Breast epithelium (tissue), 4 donors: ENCODE data around the gene S1PR3. TPM values are rescaled to one million over a fixed set of nuclear protein-coding genes. Genes with fewer than 3 reads are reported as not detected.

Experiments
- DNase-seq, 2 donors: peaks; one replicate each; pipeline ENCODE4 v3.0.0-alpha.2; 2019; ENCODE audit warnings: low spot score in 2 of 2
- H3K27ac ChIP-seq, 2 donors: fragments of 200-600 bp; sonication (generic) in 1 of 2; one replicate each; pipeline ENCODE4 v1.5.1; 2016 to 2019; ENCODE audit warnings: mild to moderate bottlenecking in 1 of 2
- H3K27me3 ChIP-seq, 2 donors: fragments of 200-600 bp; sonication (generic) in 1 of 2; one replicate each; pipeline versions ENCODE4 v1.5.1 to v1.6.0; 2017 to 2019; ENCODE audit warnings: control low read depth in 1 of 2, mild to moderate bottlenecking in 1 of 2
- H3K36me3 ChIP-seq: fragments of 200-600 bp; one replicate; pipeline ENCODE4 v1.5.1; 2019
- H3K4me1 ChIP-seq, 2 donors: fragments of 200-600 bp; sonication (generic); one replicate each; pipeline ENCODE4 v1.5.1; 2016 to 2019; ENCODE audit warnings: control low read depth in 1 of 2
- H3K4me3 ChIP-seq, 3 donors: fragments of 200-600 bp; sonication (generic); 1 replicate in 2 of 3; 2 replicates in 1 of 3; pipeline ENCODE4 v1.5.1; 2016 to 2019; ENCODE audit warnings: mild to moderate bottlenecking in 3 of 3, moderate library complexity in 2 of 3
- H3K9me3 ChIP-seq, 2 donors: fragments of 200-600 bp; sonication (generic) in 1 of 2; one replicate each; pipeline ENCODE4 v1.5.1; 2016 to 2019; ENCODE audit warnings: control low read depth in 1 of 2
- POLR2A ChIP-seq: fragments of 450-650 bp; IDR thresholded peaks from one replicate; pipeline ENCODE4 v1.6.1; 2016; ENCODE audit warnings: antibody characterized with exemption, mild to moderate bottlenecking, moderate library complexity
- POLR2AphosphoS5 ChIP-seq, 3 donors: sonication (generic); formaldehyde crosslinking; IDR thresholded peaks; one replicate each; pipeline ENCODE4 v1.6.1; 2017; ENCODE audit warnings: antibody characterized with exemption in 3 of 3
- intact Hi-C: fragments of 100-400 bp; cut with DNase I; formaldehyde crosslinking; loops from one replicate; pipeline ENCODE4 v1.15.1; 2023; ENCODE audit warnings: low total_unique reads
- total RNA-seq, 3 donors: library from RNA; depleted of rRNA; stranded (reverse); fragments of >200 nt; gene quantifications; one replicate each; pipeline ENCODE4 v1.1.0, GENCODE V29; 2016
- TF ChIP-seq, protein P1 (sequence below), 3 donors: fragments of 450-650 bp; IDR thresholded peaks; one replicate each; pipeline ENCODE4 v1.5.1; 2016 to 2017; ENCODE audit warnings: antibody characterized with exemption in 3 of 3, mild to moderate bottlenecking in 3 of 3, moderate library complexity in 3 of 3

S1PR3 gene
- total RNA-seq, 3 donors from 2014 or later = 16.6 to 27.7 (median 18.7) TPM

GRCh38 chr9:89047667-89048066, 56.4 kb downstream of the S1PR3 start:
- no peaks in the 10 kb centered on the region for H3K36me3 ChIP-seq
- H3K27ac ChIP-seq = no peak overlapping the region
- no peak overlapping the region for H3K4me3 ChIP-seq
- H3K9me3 ChIP-seq = no peaks in the 10 kb centered on the region
- TF ChIP-seq POLR2AphosphoS5 (IDR thresholded peaks at IDR 0.05) (no peak), POLR2A (no peak)
- TF ChIP-seq, protein P1, sequence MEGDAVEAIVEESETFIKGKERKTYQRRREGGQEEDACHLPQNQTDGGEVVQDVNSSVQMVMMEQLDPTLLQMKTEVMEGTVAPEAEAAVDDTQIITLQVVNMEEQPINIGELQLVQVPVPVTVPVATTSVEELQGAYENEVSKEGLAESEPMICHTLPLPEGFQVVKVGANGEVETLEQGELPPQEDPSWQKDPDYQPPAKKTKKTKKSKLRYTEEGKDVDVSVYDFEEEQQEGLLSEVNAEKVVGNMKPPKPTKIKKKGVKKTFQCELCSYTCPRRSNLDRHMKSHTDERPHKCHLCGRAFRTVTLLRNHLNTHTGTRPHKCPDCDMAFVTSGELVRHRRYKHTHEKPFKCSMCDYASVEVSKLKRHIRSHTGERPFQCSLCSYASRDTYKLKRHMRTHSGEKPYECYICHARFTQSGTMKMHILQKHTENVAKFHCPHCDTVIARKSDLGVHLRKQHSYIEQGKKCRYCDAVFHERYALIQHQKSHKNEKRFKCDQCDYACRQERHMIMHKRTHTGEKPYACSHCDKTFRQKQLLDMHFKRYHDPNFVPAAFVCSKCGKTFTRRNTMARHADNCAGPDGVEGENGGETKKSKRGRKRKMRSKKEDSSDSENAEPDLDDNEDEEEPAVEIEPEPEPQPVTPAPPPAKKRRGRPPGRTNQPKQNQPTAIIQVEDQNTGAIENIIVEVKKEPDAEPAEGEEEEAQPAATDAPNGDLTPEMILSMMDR (IDR thresholded peaks at IDR 0.05) = no peak
- intact Hi-C loops = no loop called here
- no peaks in the 10 kb centered on the region for H3K27me3 ChIP-seq
- DNase-seq = no peak
- no peaks in the 10 kb centered on the region for H3K4me1 ChIP-seq

- TF ChIP-seq POLR2AphosphoS5 (IDR thresholded peaks at IDR 0.05) = no peak
- TF ChIP-seq POLR2A = no peak
- TF ChIP-seq, protein P1 (IDR thresholded peaks at IDR 0.05) = no peak
- intact Hi-C loops = no loop called here
- H3K27me3 ChIP-seq = no peaks in the 10 kb centered on the region
These were observed 57.3 kb downstream of the S1PR3 start for GRCh38 chr9:89048616-89049015.

DNA sequence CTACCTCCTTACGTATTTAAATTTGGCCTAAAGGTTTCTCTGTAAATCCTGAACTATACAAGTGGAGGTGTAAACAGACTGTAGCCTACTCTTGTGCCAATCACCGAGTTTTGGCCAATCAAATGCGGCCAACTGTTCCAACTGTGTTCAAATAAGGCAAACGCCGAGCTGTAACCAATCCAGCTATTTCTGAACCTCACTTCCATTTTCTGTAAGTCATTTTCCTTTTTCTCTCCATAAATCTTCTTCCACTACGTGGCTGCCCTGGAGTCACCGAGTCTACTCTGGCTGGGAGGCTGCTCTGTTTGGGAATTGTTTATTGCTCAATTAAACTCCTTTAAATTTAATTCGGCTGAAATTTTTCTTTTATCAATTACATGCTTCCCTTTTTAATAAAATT, 58.4 kb downstream of the S1PR3 start:
- TF ChIP-seq POLR2A (no peak), POLR2AphosphoS5 (IDR thresholded peaks at IDR 0.05) (no peak)
- TF ChIP-seq, protein P1 (IDR thresholded peaks at IDR 0.05) = no peak

More at GRCh38 chr9:89048616-89049015, 57.3 kb downstream of the S1PR3 start:
- Histone ChIP-seq H3K36me3 (no peaks in the 10 kb centered on the region), H3K4me3 (no peak overlapping the region), H3K9me3 (no peaks in the 10 kb centered on the region), H3K27ac (no peak overlapping the region), H3K4me1 (no peaks in the 10 kb centered on the region)
- DNase-seq = no peak

DNA sequence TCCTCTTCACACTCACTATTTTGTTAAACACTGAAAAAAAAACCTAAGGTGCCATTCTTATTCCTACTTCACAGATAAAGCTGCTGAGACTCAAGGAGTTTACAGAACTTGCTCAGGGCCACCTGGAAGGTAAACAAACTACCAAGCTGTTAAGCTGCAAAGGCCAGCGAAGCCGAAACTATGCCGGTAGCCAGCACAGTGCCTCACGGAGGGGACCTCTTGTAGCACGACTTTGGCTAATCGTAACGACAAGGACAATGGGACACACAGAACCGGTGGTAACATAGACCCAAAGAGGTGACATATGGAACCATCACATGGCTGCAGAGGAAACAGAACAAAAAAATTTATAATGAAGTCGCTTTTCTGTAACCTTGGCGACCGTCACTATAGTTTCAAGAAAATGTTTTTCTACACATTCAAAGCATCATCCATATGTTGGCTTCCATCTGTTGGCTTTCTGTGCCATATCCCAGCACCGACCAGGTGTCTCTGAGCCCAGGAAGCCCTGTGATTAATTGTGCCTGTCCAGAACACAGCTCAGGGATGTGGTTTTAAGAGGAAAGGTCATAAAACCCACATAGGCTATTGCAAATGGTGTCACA, 60.3 kb downstream of the S1PR3 start:
- intact Hi-C loops = no loop called here
- no peak for DNase-seq

More for the DNA sequence above, 58.4 kb downstream of the S1PR3 start:
- no peak overlapping the region for H3K27ac ChIP-seq
- no peak for DNase-seq
- no peaks in the 10 kb centered on the region for H3K9me3 ChIP-seq
- H3K4me1 ChIP-seq = no peaks in the 10 kb centered on the region
- no peaks in the 10 kb centered on the region for H3K27me3 ChIP-seq
- no peaks in the 10 kb centered on the region for H3K36me3 ChIP-seq
- intact Hi-C loops = no loop called here
- H3K4me3 ChIP-seq = no peak overlapping the region

DNA sequence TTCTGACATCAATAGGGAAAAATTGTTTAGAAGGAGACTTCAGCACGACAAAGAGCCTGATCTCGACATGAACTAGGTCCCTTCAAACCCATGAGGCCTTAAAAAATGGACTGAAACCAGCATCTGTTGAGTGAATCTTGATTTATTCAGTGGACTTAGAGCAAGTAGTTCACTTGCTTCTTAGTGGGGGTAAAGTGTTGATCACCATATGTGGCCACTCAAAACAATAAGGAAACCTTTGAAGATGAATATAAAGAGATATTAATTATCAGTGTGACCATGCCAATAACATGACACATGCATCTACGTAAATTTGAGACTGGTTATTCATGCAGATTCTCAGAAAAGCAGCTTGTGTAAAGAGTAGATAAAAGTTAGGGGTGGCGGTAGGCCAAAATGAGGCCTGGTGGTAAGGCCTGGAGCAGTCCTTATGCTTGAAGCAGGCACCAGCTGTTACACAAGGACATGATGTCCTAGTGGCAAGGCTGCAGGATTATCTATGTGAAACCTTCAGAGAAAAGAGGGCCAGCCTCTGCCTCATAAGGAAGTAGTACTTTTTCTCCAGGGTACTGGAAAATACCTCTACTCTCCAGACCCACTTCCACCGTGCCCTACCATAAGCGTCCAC, 61.3 kb downstream of the S1PR3 start:
- Histone ChIP-seq H3K27me3 (no peaks in the 10 kb centered on the region), H3K36me3 (no peaks in the 10 kb centered on the region), H3K4me3 (no peak overlapping the region), H3K27ac (no peak overlapping the region), H3K4me1 (no peaks in the 10 kb centered on the region), H3K9me3 (no peaks in the 10 kb centered on the region)
- DNase-seq = no peak
- TF ChIP-seq, protein P1 (IDR thresholded peaks at IDR 0.05) = no peak
- no peak for TF ChIP-seq POLR2A
- no peak for TF ChIP-seq POLR2AphosphoS5 (IDR thresholded peaks at IDR 0.05)
- intact Hi-C loops = no loop called here

More for the DNA sequence above, 60.3 kb downstream of the S1PR3 start:
- Histone ChIP-seq H3K4me3 (no peak overlapping the region), H3K9me3 (no peaks in the 10 kb centered on the region), H3K27ac (no peak overlapping the region), H3K4me1 (no peaks in the 10 kb centered on the region), H3K27me3 (no peaks in the 10 kb centered on the region), H3K36me3 (no peaks in the 10 kb centered on the region)
- TF ChIP-seq POLR2A = no peak
- no peak for TF ChIP-seq POLR2AphosphoS5 (IDR thresholded peaks at IDR 0.05)
- TF ChIP-seq, protein P1 (IDR thresholded peaks at IDR 0.05) = no peak
